ENCODE measurements around the gene GP9. TPM values are rescaled to one million over a fixed set of nuclear protein-coding genes. Genes with fewer than 3 reads are reported as not detected.

Gene GP9
- total RNA-seq = not detected in 2 replicates

DNA sequence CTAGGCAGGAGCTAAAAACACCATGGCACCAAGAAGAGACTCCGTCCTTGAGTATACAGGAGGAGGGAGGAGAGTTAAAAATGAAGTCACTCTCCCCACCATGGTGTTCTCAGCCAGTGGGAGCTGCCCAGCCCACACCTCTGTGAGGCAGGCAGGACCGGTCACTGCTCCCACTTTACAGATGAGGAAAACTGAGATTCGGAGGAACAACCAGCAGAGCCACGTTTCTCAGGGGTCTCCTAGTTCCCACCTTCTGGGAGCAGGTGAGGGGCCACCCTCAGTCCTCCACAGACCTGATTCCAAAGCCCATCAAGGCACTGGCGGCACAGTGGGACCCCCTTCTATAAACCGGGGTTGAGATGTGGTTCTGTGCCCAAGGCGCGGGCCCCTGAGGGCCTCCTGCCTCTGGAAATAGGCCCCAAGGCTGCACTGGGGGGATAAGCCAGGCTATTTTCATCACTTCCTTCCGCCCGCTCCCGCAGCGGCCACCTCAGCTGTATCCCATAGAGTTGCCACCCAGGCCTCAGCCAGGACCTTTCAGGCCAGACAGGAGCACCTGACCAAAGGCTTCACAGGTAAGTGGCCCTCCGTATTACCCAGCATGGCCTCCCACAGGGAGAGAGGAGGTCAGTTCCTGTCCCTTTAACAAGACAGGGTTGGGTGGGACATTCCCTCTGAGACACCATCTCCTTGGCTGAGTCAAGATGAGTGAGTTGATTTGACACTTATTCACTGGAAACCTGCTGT, at the start of gene GP9:
Gene GP9, plus strand, starts transcription at position 504 of the 747 bp plus-strand sequence. CDS start 961 bp downstream, outside the sequence.
- DNase-seq (ENCODE audit: low read depth in 2 of 2) = no peak

DNA sequence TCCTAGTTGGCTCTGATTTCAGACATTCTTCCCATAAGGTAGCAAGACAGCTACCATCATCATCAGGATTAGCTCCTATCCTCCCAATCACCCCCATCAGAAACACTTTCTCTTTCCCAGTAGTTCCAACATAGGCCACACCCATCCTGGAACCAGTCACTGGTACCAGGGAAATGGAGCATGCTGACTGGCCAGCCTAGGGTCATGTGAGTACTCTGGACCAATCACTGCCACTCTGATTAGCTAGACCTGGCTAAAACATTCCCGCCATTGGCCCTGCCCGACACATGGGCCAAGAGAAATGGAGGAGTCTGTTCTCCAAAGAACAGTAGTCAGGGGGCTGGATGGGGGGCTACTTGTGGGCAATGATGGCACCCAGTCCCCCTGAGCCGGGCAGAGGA, 47.1 kb upstream of the GP9 start:
- DNase-seq (ENCODE audit: low read depth in 2 of 2) = peak; percentile 34 to 45

DNA sequence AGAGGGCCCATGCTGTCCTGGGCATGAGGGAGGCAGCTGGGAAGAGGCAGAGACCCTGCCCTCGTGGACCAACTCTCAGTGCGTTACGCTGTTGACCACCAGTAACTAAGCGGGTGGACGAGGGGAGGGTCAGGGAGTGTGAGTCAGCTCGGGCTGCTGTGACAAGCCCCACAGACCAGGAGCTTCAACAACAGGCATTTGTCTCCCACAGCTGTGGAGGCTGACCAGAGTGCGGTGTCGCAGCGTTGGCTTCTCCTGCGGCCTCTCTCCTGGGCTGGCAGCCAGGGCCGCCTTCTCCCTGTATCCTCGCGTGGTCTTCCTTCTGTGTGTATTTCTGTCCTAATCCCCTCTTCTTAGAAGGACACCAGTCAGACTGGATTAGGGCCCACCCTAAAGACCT, 46.4 kb upstream of the GP9 start:
- DNase-seq (ENCODE audit: low read depth in 2 of 2) = peak in 1 of 2 donors; percentile 51

DNA sequence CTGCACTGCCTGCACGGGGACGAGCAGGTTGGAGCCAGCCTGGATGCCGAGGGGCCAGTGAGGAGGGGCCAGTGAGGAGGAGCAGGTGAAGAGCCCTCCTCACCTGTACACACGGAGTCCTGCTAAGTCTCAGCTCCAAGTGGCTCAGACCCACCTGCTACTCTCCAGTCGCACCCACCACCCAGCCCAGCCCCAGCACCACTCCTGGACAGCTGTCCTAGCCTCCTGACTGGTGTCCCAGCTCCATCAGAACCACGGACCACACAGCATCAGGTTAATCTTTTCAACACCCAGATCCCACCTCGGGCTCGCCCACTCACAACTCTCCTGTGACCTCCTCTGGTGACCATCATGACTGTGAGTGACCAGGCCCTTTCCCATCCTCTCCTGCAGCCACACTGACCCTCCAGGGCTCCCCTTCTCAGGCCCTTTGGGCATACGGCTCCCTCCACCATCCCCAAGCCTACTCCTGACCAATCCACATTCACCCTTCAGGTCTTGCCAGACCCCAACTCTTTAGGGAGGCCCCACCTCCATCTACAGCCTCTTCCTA, 45.7 kb upstream of the GP9 start:
- no peak for DNase-seq (ENCODE audit: low read depth in 2 of 2)

DNA sequence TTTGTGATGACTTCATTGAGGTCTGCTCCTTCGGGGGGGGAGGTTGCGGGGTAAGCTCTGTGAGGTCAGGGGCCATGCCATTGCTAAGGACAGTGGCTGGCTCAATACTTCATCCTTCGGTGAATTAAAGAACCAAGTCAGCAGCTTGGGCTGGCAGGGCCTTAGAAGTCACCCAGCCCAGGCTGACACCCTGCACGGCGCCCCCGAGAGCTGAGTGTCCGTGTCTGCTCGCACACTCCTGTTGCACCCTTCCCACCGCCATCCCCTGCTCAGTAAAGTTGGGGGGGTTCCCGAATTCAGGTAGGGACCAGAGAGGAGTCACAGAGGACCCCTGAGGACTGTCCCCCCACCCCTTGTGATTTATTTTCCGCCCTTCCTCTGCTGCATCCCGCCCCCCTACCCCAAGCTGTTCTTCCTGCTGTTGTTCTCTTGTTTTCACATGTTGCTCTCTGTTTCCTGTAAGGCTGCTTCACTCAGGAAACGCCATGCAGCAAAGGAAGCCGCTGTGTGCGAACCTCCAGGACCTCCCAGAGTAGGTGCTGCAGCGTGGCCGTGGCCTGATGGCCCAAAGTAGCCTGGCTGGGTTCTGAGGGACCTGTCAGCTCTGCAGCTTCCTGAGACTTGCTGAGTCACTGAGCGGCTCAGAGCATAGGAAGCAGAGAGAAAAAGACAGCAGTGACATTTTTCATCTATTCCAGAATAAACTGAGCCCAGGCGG, 45.0 kb upstream of the GP9 start:
- peak; percentile 96 to 99 for DNase-seq (ENCODE audit: low read depth in 2 of 2)

DNA sequence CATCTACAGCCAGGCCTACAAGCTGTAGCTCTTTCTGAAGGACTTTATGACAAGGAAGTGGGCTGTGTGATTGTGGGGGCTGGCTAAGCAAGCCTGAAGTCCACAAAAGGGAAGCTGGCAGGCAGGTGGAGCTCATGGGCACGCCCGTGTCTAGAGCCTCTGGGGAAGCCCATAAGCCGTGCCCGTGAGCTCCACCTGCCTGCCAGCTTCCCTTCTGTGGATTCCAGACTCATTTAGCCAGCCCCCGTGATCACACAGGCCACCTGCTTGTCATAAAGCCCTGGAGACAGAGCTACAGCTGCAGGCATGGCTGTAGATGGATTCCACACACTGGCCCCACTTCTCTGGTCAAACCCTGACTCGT, 44.2 kb upstream of the GP9 start:
- DNase-seq (ENCODE audit: low read depth in 2 of 2) = peak; percentile 29 to 80

DNA sequence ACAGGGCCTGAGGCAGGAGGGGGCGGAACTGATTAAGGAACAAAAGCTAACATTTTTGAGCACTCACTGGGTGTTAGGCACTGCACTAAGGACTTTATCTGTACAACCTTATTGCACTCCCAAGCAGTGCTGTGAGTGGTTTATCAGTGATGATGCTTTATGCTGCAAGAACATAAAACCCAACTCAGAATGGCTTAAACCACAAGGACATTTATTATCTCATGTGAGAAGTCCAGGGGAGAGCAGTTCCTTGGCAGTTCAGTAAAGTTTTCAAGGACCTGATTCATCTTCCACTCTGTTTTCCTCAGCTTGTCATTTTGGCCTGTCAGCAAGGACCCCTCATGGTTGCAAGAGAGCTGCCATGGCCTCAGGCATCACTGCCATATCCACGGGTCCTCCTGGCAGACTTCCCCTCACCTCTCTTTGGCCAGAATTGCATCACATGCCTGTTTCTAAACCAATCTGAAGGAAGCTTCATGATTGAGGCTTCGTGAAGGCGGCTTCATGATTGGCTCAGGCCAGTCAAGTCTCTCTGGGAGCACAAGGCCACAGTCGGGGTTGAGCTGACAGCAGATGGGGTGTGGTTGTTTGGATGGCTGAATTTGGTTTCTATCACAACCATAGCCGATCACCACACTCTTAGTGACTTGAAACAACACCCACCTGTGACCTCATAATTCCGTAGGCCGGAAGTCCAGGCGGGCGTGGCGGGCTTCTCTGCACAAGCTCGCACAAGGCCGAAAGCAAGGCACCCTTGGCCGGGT, 43.7 kb upstream of the GP9 start:
- peak; percentile 73 to 75 for DNase-seq (ENCODE audit: low read depth in 2 of 2)

DNA sequence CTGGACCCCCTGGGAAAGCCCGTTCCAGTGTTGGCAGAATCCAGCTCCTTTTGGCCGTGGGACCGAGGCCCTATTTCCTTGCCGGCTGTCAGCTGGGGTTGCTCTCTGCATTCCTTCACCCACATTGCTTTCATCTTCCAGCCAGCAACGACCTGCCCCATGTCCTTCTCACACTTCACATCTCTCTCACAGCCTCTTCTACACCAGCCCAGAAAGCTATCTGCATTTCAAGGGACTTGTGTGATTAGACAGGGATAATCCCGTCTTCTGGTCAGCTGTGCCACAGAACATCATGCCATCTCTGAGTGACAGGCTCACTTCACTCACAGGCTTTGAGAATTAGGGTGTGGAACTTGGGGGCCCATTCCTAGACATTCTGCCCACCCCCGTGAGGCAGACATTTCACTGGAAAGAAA, 43.1 kb upstream of the GP9 start:
- no peak for DNase-seq (ENCODE audit: low read depth in 2 of 2)

DNA sequence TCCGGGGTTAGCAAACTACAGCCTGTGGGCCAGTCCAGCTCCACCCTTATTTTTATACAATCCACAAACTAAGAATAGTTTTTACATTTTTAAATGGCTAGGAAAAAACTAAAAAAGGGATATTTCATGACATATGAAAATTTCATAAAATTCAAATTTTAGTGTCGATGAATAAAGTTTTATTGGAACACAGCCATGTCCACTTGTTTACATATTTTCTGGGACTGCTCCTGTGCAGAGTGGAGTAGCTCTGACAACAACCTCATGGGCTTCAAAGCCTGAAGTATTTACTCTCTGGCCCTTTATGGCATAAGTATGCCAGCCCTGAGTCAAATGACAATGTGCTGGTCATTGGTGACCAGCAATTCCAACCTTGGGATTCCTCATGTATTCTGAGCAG, 42.3 kb upstream of the GP9 start:
- no peak for DNase-seq (ENCODE audit: low read depth in 2 of 2)

DNA sequence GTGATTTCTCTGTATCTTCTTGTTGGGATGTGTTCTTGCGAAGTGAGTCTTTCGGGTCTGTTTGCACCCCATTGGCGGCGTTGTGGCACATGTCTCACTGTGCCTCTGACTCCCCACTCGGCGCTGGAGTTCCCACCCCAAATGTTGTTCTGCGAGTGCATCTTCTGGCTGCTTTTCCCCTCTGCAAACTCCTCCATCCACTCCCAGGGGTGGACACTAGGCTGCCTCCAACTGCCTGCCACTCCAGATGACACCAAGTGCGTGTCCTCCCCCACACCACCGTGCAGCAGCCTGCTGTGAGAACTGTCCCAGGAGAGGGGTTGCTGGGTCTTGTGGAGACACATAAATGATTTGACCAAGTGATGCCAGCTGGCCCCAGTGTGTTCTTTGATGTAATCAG, 41.8 kb upstream of the GP9 start:
- DNase-seq (ENCODE audit: low read depth in 2 of 2) = no peak

DNA sequence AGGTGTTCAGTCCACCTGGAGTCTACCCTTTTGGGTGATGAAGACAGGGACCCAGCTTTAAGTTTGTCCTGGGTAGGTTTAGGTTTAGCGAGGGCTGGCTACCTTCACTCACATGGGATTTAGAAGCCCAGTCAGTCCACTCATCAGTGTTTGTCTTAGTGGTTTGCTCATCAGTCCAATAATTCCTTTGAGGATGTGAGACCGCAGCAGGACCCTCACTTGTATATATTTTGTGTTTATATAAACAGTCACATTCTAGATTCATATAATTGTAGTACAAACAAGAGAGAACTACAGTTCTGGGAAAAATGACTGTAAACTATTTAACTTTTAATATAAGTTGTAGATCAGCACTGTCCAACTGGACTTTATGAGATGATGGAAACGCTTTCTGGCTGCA, 41.3 kb upstream of the GP9 start:
- DNase-seq (ENCODE audit: low read depth in 2 of 2) = no peak

DNA sequence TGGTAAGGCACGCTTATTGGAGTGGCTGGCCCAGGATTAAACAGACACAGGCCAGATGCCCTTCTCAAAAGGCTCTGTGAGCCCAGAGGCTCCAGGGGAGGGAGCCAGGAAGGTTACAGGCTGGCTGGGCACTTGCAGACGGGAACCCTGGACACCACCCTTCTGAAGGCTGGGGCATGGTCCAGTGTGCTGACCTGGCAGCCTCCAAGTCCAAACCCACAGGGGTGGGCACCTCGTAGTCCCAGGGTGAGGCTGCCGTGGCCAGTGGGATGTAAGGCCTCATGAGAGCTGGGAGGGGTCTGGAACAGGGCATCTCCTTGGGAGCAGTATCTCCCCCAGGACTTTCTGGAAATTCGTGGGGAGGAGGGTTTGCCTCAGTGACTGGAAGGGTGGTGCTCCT, 39.9 kb upstream of the GP9 start:
- DNase-seq (ENCODE audit: low read depth in 2 of 2) = no peak

DNA sequence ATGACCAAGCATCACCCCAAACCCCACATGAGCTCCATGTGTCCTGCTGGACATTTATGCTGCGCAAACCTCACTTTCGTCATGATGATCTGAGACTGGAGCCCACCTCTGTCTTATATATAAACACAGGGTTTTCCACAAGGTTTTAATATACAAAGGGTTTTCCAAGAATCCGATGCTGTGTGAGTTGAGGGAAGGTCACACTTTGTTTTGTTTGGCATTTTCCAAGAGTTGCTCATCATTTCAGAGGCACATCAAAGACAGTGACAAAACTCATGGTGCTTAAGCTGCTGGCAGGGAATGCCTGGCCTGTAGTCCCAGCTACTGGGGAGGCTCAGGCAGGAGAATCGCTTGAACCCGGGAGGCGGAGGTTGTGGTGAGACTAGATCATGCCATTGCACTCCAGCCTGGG, 39.4 kb upstream of the GP9 start:
- DNase-seq (ENCODE audit: low read depth in 2 of 2) = peak in 1 of 2 donors; percentile 52

DNA sequence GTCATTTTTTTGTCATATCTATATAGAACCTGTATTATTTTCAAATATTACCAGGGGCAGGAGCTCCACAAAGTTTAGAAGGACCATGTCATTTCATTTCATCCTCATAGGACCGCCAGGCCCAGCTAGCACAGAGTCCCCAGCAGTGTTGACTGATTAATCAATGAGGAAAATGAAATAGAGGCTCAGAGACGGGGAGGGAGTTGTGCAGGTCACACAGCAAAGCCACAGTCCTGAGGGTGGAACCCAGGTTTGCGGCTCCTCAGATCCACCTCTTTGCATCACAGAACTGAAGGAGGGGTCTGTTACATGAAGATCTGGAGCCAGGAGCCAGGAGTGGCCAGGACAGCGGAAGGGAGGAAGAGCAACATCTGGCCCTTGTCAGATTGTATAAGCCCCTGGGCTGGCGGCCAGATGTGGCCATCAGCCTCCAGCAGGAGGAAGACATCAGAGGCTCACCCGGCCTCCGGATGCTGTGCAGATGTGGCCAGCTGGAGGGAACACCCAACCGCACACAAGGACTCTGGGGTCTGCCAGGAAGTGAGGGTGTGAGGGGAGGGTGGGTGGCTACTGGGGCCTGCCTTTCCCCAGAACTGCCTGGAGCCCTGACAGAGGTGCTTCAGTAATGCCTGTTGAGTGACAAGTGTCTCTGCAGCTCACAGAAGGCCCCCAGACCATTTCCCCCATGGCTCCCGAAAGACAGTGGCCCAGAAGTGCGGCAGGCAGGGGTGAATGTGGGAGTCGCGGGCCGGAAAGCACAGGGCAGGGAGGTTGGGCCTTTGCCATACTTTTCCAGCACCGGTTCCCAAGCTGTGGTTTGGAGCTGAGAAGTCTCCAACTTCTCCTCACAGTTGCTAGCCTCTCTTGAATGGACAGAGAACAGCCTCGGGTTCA, 38.2 kb upstream of the GP9 start:
- DNase-seq (ENCODE audit: low read depth in 2 of 2) = no peak

DNA sequence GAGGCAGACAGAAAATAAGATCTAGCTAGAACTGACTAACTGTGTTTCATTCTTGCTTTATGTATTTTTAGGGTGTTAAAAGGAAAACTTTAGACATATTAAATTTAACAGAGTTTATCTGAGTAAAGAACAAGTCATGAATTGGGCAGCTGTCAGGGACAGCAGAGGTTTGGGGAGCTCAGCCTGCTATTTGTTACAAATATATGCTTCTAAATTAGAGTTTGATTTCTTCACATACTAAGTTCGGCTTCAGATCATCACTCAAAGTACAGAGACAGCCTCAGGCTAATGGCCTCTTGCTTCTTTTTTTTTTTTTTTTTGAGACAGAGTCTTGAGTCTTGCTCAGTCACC, 37.6 kb upstream of the GP9 start:
- no peak for DNase-seq (ENCODE audit: low read depth in 2 of 2)

DNA sequence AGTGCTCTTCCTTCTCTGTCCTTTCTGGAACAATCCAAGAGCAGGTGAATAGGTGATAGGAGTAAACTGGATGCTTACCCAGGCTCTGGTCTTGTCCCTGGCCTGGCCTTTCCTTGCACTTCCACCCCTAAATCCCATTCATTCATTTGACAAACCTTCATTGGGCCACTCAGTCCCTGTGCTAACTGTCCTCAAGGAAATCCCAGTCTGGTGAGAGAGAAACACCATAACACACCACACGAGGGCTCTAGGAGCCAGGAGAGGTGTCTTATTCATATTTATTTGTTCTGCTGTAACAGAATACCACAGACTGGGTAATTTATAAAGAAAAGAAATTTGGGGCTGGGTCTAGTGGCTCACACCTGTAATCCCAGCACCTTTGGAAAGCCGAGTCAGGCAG, 36.7 kb upstream of the GP9 start:
- DNase-seq (ENCODE audit: low read depth in 2 of 2) = peak; percentile 50 to 57

DNA sequence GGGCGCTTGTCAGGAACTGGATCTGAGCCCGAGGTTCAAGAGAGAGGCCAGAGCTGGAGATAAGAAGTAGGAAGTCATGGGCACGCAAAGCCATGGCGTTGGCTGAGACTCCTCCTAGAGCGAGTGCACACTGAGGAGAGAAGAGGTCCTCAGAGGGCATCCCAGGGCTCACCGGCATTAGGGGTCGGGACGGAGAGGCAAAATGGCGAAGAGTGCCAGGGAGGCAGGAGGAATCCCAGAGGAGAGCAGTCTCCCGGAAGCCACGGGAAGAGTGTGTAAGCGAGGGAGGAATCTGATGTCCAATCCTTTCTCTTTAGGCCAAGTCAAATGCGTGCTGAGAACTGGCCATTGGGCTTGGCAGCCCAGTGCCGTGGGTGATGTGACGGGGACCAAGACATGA, 35.5 kb upstream of the GP9 start:
- DNase-seq (ENCODE audit: low read depth in 2 of 2) = no peak

DNA sequence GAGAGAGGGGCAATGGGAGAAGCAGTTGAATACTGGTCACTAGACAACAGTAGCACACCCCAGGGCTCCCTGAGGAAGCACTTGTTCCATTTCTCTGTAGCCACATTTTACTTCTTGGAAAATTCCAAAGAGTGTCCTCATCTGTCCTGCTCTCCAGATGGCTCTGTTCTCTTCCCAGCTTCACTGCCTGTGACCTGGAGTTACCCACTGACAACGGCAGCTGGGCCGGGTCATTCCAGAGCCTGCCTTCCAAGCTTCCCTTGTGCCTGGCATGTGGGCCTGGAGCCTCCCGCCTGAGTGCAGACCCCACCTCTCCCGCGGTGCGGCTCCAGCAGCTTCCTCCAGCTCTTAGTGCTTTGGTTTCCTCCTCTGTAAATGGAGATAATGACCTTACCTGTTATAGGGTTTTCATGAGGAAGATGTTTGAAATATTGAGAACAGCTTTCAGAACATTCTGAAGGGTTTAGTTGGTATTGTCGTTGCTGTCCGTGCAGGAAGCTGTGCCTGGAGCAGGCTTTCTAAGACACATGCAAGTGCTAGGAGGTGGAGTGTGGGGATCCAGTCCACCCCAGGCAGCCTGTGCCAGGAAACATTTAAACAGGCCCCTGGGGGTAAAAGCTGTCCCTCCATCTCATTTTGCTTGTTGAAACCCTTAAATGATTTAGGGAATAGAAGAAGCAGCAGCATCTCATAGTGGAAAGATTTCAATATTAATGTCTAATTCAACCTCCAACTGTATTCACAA, 34.7 kb upstream of the GP9 start:
- DNase-seq (ENCODE audit: low read depth in 2 of 2) = no peak

DNA sequence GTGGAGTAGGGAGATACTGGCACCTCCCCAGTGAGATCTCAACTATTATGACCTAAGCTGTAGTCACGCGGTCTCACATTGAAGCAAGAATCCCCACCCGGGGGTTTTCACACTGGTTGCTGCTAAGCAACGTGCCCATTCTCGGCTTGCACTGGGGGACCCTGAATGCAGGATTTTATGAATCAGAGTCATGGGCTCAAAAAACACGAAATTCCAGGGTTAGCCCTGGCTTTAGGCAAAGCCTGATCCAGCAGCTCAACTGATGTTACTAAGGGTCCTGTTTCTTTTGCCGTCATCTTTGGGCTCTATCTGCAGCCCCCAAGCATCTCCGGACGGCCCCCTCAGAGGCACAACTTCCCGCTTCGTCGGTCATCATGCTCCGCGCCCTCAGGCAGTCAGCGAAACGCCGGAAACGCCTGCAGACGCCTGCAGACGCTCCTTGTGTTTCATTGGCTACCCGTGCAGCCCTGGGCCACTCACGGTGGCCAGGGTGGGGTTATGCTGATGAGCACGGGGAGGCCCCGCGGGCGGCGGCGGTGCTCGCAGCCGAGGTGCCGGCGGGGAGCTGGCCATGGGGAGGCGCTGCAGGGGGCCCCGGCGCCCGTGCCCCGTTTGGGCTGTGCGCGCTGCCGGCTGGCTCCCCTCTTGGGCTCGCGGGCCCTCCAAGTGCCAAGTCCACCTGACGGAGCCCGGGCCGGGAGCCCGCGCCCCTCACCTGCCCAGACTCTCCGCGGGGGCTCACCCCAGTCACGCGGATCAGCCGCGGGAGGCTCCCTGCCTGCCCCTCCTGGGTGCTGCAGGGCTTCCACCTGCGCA, 33.6 kb upstream of the GP9 start:
- DNase-seq (ENCODE audit: low read depth in 2 of 2) = peak; percentile 93

DNA sequence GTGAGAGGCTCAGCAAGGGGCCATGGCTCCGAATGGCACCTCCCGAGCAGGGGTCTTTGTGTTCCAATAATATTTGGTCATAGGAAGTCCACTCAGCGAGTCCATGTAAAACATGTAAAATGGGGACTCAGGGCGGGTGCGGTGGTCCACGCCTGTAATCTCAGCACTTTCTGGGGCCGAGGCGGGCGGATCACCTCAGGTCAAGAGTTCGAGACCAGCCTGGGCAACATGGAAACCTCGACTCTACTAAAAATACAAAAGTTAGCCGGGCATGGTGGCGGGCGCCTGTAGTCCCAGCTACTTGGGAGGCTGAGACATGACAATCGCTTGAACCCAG, 33.1 kb upstream of the GP9 start:
- DNase-seq (ENCODE audit: low read depth in 2 of 2) = no peak

Measured in lung microvascular endothelial cell (primary cell).